GM19193 (cell line): ENCODE results near the gene GATA5.

Source experiments
- POLR2A ChIP-seq: IDR thresholded peaks from 4 replicates; pipeline ENCODE4 v1.6.1; 2011; ENCODE audit not compliant: insufficient read depth, insufficient read length; ENCODE audit errors: extremely low read depth

GATA5 gene

GRCh38 chr20:62511300-62511914 lies 35.6 kb upstream of the GATA5 start:
- TF ChIP-seq POLR2A = no peak

GRCh38 chr20:62508641-62509051 lies 32.9 kb upstream of the GATA5 start:
- TF ChIP-seq POLR2A = no peak

GRCh38 chr20:62507991-62508640 lies 32.3 kb upstream of the GATA5 start:
- TF ChIP-seq POLR2A = no peak

GRCh38 chr20:62507323-62507722 lies 31.5 kb upstream of the GATA5 start:
- TF ChIP-seq POLR2A = no peak

GRCh38 chr20:62506791-62507190 lies 31.0 kb upstream of the GATA5 start:
- no peak for TF ChIP-seq POLR2A

GRCh38 chr20:62506087-62506486 lies 30.3 kb upstream of the GATA5 start:
- TF ChIP-seq POLR2A = no peak

- no peak for TF ChIP-seq POLR2A
Measured at GRCh38 chr20:62505337-62506045, 29.7 kb upstream of the GATA5 start.

GRCh38 chr20:62504323-62504722 lies 28.5 kb upstream of the GATA5 start:
- TF ChIP-seq POLR2A = no peak

- TF ChIP-seq POLR2A = no peak
Measured at GRCh38 chr20:62503401-62504178, 27.8 kb upstream of the GATA5 start.

- no peak for TF ChIP-seq POLR2A
Measured at GRCh38 chr20:62502496-62503095, 26.8 kb upstream of the GATA5 start.

- peak; percentile 59 for TF ChIP-seq POLR2A
Measured at GRCh38 chr20:62501801-62502495, 26.2 kb upstream of the GATA5 start.

- no peak for TF ChIP-seq POLR2A
Measured at GRCh38 chr20:62500237-62500864, 24.6 kb upstream of the GATA5 start.

GRCh38 chr20:62499758-62500236 lies 24.0 kb upstream of the GATA5 start:
- no peak for TF ChIP-seq POLR2A

- no peak for TF ChIP-seq POLR2A
Measured at GRCh38 chr20:62498874-62499273, 23.1 kb upstream of the GATA5 start.
